ENCODE data around the gene KCNC3.

DNA sequence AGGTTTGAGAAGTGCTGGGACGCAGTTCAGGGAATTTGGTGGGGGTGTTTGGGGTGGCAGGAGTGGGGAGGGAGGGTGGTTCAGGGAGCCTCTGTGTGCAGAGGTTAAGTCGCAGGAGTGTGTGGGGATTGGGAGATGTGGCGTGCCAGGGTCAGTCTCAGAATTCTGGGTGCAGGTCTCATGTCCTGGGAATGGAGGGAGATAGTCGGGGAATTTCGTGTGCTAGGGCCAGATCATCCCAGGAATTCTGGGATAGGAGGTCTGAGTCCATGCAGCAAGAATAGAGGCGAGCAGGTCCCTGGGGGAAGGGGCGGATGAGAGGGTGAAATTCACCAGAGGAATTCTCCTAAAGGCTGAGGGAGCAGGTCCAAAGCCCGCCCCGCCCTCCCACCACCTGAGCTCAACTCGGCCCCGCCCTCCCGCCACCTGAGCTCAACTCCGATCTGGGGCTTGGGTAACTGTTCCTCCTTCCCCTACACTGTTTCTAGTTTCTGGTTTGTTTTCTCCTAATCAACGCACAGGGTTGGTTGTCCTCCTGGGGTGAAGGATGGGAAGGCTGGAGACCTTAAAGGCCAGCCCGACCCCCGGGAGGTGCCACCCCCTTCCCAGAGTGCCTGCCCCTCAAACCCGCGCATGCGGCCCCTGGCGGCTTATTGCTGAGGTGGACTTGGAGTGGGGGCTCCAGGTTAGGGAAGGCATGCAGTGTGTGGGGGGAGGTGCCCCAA, 15.2 kb downstream of the KCNC3 start:
- TF ChIP-seq POLR2AphosphoS5 (IDR thresholded peaks at IDR 0.05) (no peak), CTCF (IDR thresholded peaks at IDR 0.05) (no peak)
